ENCODE results near the gene PPFIA1.
"Not testable (repeated sequence)": the region's sequence is repeated elsewhere in the genome, so short reads cannot be mapped to it uniquely, and the experiment has no call there.

The PPFIA1 gene

DNA sequence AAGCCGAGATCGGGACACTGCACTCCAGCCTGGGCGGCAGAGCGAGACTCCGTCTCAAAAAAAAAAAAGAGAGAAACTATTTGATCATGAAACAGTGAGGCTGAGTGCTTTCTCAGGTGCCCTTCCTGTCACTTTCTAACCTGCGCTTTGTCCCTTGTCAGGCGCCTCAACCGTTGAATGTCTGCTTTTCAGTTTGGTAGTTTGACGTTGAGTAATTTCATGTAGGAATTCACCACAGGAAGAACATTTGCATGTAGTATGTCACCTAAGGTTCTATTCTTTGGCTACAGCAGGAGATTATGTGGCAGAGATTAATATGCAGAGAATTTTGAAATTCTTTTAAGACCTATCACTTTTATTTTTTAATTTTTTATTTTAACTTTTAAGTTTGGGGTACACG, 57.2 kb downstream of the PPFIA1 start:
- DNase-seq, result no peak

- DNase-seq, result no peak
Measured at GRCh38 chr11:70328556-70328955, 58.1 kb downstream of the PPFIA1 start.

GRCh38 chr11:70331320-70331843, 60.9 kb downstream of the PPFIA1 start:
- not testable (repeated sequence) for DNase-seq

DNA sequence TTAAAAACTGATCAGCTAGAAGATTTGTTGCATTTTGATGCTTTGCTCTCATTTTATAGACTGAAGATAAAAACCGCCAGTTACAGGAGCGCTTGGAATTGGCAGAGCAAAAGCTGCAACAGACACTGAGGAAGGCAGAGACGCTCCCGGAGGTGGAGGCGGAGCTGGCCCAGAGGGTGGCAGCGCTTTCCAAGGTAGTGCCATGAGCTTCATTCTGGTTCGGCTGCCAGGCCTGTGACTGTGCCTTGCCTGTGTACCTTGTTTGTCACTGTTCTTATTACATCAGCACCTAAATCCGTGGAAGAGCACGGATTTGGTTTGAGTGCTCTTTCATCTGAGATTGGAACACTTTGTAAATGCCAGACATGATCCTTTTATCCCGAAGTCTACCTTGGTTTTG, 61.4 kb downstream of the PPFIA1 start:
- no peak for DNase-seq

- DNase-seq, result no peak
Measured at GRCh38 chr11:70332567-70332966, 62.1 kb downstream of the PPFIA1 start.

- DNase-seq, result no peak
Measured at GRCh38 chr11:70333261-70333660, 62.8 kb downstream of the PPFIA1 start.

DNA sequence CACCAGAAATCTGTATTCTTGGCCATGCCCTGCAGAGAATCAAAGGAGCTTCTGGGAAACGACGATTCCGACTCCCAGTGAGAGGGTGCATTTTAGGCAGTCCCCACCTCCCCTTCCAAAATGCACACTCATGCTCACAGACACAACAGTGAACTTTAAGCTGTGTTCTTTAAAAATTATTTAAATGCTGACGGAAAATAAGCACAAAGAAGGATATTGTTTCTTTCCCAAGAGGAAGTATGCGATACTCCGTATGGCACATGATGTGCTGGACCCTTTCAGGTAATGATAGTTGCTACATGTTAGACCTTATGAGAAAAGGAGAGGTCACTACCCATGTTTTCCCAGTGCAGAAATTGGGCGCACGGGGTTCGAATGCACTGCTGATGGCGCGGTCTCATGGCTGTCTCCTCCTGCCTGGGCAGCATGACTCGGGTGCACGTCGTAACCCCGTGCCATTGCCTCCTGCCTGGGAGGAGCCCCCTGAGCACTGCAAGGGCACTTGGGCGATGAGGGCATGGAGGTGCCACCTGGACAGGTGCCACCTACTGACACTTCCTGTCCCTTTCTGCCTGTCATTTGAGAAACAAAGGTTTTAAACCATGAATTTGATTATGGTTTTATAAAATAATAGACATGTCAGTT, 64.0 kb downstream of the PPFIA1 start:
- DNase-seq, result no peak

DNA sequence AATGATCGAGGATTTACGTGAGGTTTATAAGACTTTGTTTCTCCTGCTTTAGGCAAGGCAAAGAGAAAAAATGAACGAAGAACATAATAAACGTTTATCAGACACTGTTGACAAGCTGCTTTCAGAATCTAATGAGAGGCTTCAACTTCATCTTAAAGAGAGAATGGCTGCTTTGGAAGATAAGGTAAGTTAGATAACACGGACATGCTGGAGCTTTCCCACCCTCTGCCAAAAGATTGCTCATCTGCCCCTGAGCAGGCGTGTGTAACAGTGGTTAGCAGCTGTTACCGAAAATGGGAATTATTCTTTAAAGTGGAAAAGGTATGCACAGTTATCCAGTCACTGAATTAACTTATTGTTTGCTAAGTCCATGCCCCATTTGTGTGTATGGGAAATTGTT, 65.0 kb downstream of the PPFIA1 start:
- DNase-seq, result no peak

DNA sequence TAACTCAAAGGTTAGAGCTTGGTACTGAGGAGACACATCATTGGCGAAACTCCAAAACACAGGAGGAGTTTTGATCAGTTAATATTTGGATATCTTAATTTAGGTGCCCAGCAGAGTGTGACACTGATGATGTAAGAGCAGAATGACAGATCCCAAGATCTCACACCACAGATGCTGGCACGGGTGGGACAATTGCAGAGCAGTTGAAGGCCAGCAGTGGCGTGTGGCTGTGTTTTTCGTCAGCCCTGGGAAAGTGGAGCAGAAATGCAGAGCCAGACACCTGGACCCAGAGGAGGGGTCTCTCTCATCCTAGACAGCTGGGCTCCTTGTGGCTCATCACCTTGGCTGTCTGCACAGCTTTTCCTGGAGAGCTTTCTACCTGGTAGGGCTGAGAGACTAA, 68.1 kb downstream of the PPFIA1 start:
- no peak for DNase-seq

DNA sequence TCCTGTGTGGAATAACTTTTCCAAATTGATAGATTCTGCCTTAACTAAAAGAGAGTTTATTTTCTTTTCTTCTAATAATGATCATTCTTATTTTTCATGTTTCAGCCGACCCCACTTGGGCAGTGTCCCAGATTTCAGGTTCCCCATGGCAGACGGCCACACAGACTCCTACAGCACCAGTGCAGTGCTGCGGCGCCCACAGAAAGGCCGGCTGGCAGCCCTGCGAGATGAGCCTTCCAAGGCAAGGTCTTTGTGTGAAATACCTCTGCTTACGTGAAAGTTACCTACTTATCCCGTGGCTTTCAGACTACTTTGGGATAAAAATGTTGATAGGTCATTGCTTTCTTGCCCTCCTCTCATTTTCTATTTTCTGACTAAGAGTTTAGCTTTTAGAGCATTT, 68.6 kb downstream of the PPFIA1 start:
- no peak for DNase-seq

GRCh38 chr11:70341881-70342429, 71.5 kb downstream of the PPFIA1 start:
- DNase-seq, result no peak

- DNase-seq, result no peak
Measured at GRCh38 chr11:70343636-70344035, 73.1 kb downstream of the PPFIA1 start.

DNA sequence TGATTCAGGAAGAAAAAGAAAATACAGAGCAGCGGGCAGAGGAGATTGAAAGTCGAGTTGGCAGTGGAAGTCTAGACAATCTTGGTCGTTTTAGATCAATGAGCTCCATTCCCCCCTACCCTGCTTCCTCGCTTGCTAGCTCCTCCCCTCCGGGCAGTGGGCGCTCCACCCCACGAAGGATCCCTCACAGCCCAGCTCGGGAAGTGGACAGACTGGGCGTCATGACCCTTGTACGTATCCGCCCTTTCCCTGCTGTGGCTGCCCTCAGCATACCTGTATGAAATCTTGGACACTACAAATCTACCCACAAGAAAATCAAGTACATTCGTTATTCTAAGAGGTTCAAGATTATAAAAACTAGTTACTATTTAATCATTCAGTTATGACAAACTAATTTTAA, 77.7 kb downstream of the PPFIA1 start:
- DNase-seq, result no peak

GRCh38 chr11:70348608-70349007, 78.1 kb downstream of the PPFIA1 start:
- no peak for DNase-seq

DNA sequence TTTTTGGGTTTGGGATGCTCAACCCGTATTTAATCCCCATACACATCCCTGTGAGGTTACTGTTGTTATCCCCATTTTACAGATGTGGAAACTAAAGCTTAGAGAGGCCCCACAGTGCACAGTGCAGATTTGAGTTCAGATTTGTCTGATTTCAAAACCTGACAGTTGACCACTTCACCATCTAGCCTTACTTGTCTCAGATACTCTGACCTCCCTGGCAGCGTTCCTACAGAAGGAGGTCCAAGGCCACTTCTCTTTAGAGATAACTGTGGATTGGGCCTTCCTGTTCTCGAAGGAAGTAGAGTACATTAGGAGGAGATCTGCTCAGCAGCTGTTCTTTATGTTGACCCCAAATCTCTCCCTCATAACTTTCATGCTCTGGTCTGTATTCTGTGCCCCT, 81.2 kb downstream of the PPFIA1 start:
- no peak for DNase-seq

GRCh38 chr11:70352100-70352499, 81.6 kb downstream of the PPFIA1 start:
- DNase-seq, result no peak

GRCh38 chr11:70352601-70353000, 82.1 kb downstream of the PPFIA1 start:
- no peak for DNase-seq

DNA sequence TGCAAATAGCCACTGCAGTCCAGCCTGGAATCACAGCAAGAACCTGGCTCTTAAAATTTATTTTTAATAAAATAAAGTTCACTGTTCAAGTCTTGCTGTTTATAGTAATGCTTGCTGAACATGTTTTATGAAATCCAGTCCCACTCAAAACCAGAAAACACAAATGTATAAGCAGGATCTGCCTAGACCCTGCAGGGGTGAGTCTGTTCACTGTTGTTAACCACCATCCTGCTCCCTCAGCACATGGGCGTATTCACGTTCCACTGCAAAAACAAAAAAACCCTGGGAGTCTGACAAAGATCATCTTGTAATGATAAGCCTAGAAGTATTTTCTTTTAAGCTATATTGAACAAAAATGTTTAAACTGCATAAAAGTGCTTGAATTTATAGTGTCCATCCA, 82.8 kb downstream of the PPFIA1 start:
- no peak for DNase-seq

- no peak for DNase-seq
Measured at GRCh38 chr11:70353900-70354568, 83.5 kb downstream of the PPFIA1 start.

- DNase-seq, result no peak
Measured at GRCh38 chr11:70354629-70355028, 84.1 kb downstream of the PPFIA1 start.

DNA sequence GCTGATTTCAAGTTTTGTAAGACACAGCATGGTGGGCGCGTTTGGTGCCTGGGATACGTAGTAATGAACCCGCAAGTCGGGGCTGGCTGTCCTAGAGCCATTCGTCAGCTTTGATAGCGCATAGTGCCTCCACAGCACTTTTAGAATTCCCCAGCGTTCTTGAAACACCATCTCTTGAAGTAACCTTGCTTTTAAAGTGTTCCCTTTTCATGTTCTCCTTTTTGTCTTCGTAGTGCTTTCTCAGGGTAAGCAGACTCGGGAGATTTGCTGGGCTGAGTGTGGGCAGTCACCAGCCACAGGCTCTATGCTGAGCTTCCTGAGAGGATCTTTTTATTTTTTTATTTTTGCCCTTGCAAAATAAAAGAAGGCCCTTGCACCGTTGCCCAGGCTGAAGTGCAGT, 88.3 kb downstream of the PPFIA1 start:
- DNase-seq, result no peak

GRCh38 chr11:70359451-70360205, 89.1 kb downstream of the PPFIA1 start:
- DNase-seq, result no peak

DNA sequence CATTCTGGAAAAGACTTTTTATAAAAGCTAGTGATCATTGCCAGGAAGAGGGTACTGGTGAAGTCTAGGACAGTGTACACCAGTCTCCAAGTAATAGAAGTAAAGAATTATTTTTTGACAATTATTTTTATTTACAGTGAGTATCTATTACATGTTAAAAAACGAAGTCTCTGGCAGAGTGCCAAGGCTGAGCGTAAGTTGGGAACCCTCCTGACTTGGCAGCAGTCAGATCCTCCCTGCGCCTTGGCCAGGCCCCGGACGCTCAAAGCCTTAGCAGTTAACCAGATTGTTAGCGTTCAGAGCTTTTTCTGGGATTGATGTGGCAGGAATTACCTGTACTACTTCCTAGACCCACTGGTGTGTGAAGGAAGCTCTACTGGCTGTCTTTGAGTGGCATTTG, 89.7 kb downstream of the PPFIA1 start:
- DNase-seq, result no peak

DNA sequence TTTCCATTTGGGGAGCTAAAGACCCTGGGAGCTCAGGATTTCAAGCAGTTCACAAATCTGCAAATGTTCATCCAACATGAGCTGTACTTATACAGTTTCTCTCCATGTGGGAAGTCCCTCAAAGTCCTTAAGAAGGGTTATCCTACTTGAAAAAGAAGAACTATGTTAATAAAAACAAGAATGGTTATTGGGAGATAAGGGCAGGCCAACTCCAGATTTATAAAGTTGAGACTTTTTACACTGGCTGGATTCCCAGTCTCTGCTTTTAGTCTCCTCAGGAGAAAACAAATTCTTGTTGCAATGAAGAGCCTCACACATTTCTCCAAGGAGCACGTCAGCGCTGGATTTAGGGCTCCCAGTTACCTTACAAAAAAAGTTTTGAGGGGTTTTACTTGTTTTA, 93.7 kb downstream of the PPFIA1 start:
- no peak for DNase-seq

Measured in activated CD4-positive, alpha-beta T cell treated with anti-CD3 and anti-CD28 coated beads, Interleukin-2, Interleukin-6, amounts not matched to agents 100 ng/mL and 50 ng/mL, durations not matched to agents 16 hours and 8 hours (primary cell).